HepG2 (cell line): ENCODE results near the gene SEPTIN11. TPM values are rescaled to one million over a fixed set of nuclear protein-coding genes. Genes with fewer than 3 reads are reported as not detected.

Experiments used
- ATAC-seq: fragments of 200-7000 bp; cut with Tn5 transposase; 3 replicates; pipeline ENCODE4 v1.9.1; 2020; ENCODE audit warnings: mild to moderate bottlenecking, moderate library complexity
- BruUV-seq: library from RNA; stranded (reverse); fragments of 400-500 nt; replicated peaks from 2 replicates; lab custom pipeline; 2021; lab: Mats Ljungman, UMichigan
- CTCF ChIA-PET: fragments of 300-600 bp; formaldehyde crosslinking; extraction: SDS; loops from one replicate; lab custom pipeline; 2021; ENCODE audit warnings: low total read pairs, inconsistent platforms, low intra/inter-chr PET ratio; lab: Yijun Ruan, JAX
- POLR2A ChIA-PET: fragments of 350-600 bp; sonication (Branson Sonifier 250); formaldehyde crosslinking; loops from one replicate; lab custom pipeline; 2020; ENCODE audit warnings: antibody characterized with exemption, inconsistent platforms; lab: Yijun Ruan, JAX
- DNase-seq: peaks from one replicate; pipeline ENCODE4 v3.0.0-alpha.2; 2015; ENCODE audit warnings: low spot score
- FAIRE-seq: peaks from 3 replicates; lab custom pipeline; 2011; peaks lifted over from hg19 to GRCh38; lab: Jason Lieb, UNC
- H2AFZ ChIP-seq: one replicate; pipeline ENCODE4 v1.6.1; 2011; ENCODE audit warnings: low read length, inconsistent platforms
- H3K27ac ChIP-seq: fragments of 300-600 bp; 3 replicates; pipeline ENCODE4 v1.8.0; 2011; ENCODE audit warnings: mixed run types, mild to moderate bottlenecking, mixed read lengths, low read length, inconsistent platforms; ENCODE audit not compliant: insufficient read depth; ENCODE audit errors: extremely low read length
- H3K27me3 ChIP-seq, 2 experiments: fragments of 200-600 bp in 1 of 2; 2 replicates in 1 of 2; 3 replicates in 1 of 2; pipeline versions ENCODE4 v1.6.0 to v1.8.0; 2011; ENCODE audit warnings: low read length in 2 of 2, mild to moderate bottlenecking in 2 of 2, moderate library complexity in 2 of 2, inconsistent platforms in 1 of 2; ENCODE audit not compliant: insufficient read depth in 2 of 2, control insufficient read depth in 1 of 2
- H3K36me3 ChIP-seq, 2 experiments: fragments of 200-600 bp in 1 of 2; replicated peaks in 1 of 2; 2 replicates in 1 of 2; 3 replicates in 1 of 2; pipeline versions ENCODE4 v1.5.1 to v1.8.0; 2011; ENCODE audit warnings: low read length in 2 of 2, inconsistent platforms in 1 of 2; ENCODE audit not compliant: insufficient read depth in 2 of 2, control insufficient read depth in 1 of 2
- H3K4me1 ChIP-seq: 2 replicates; pipeline ENCODE4 v1.5.1; 2012; ENCODE audit warnings: low read length, inconsistent platforms; ENCODE audit not compliant: insufficient read depth
- H3K4me2 ChIP-seq: 2 replicates; pipeline ENCODE4 v1.6.0; 2011; ENCODE audit warnings: low read depth, low read length, inconsistent platforms
- H3K4me3 ChIP-seq, 3 experiments: fragments of 200-600 bp in 1 of 3; sonication (generic), shearing (Covaris generic) in 1 of 3; replicated peaks in 1 of 3; 2 replicates each; pipeline ENCODE4 v1.5.1; 2011 to 2016; ENCODE audit warnings: low read length in 3 of 3, inconsistent platforms in 2 of 3, low read depth in 2 of 3, mild to moderate bottlenecking in 2 of 3, control low read depth in 1 of 3, mixed read lengths in 1 of 3; ENCODE audit not compliant: insufficient read depth in 1 of 3
- H3K79me2 ChIP-seq: one replicate; pipeline ENCODE4 v1.6.1; 2011; ENCODE audit warnings: low read length, inconsistent platforms; ENCODE audit not compliant: insufficient read depth
- H3K9ac ChIP-seq: 2 replicates; pipeline ENCODE4 v1.6.0; 2011; ENCODE audit warnings: mild to moderate bottlenecking, low read depth, low read length, inconsistent platforms; ENCODE audit not compliant: insufficient read depth
- H3K9me3 ChIP-seq: 2 replicates; pipeline ENCODE4 v1.5.1; 2012; ENCODE audit warnings: mild to moderate bottlenecking, low read length
- H4K20me1 ChIP-seq: 2 replicates; pipeline ENCODE4 v1.6.0; 2011; ENCODE audit warnings: inconsistent platforms, mild to moderate bottlenecking, low read length, moderate library complexity; ENCODE audit not compliant: insufficient read depth
- CHD2 ChIP-seq: IDR thresholded peaks from 2 replicates; pipeline ENCODE4 v1.6.1; 2011; ENCODE audit warnings: low read depth, low read length, improper control_type of control experiment
- FOXK2 ChIP-seq: fragments of 450-650 bp; IDR thresholded peaks from 2 replicates; pipeline ENCODE4 v1.6.1; 2016
- JARID2 ChIP-seq: sonication (generic); formaldehyde crosslinking; IDR thresholded peaks from 2 replicates; pipeline ENCODE4 v1.8.1; 2023; ENCODE audit warnings: missing genetic modification reagents, inconsistent platforms; ENCODE audit not compliant: insufficient replicate concordance
- MBD4 ChIP-seq: IDR thresholded peaks from 2 replicates; pipeline ENCODE4 v1.6.1; 2012; ENCODE audit warnings: low read length, inconsistent platforms, borderline replicate concordance
- ZBTB40 ChIP-seq, 2 experiments: fragments of 450-650 bp in 1 of 2; sonication (generic) in 1 of 2; formaldehyde crosslinking in 1 of 2; IDR thresholded peaks; 2 replicates each; pipeline versions ENCODE4 v1.6.1 to v1.8.0; 2016 to 2022; ENCODE audit warnings: antibody characterized with exemption in 1 of 2, mild to moderate bottlenecking in 1 of 2, missing genetic modification reagents in 1 of 2
- ZFP62 ChIP-seq: sonication (generic); formaldehyde crosslinking; IDR thresholded peaks from 2 replicates; pipeline ENCODE4 v1.4.0; 2020; ENCODE audit warnings: missing genetic modification reagents
- ZNF234 ChIP-seq: sonication (generic); formaldehyde crosslinking; conservative IDR thresholded peaks from 2 replicates; pipeline ENCODE4 v1.5.1; 2020; ENCODE audit warnings: mild to moderate bottlenecking, missing genetic modification reagents
- ZNF556 ChIP-seq: sonication (generic); formaldehyde crosslinking; IDR thresholded peaks from 2 replicates; pipeline ENCODE4 v1.4.0; 2020; ENCODE audit warnings: mild to moderate bottlenecking, missing genetic modification reagents, borderline replicate concordance
- ZNF589 ChIP-seq: sonication (generic); formaldehyde crosslinking; conservative IDR thresholded peaks from 2 replicates; pipeline ENCODE4 v1.8.0; 2022; ENCODE audit warnings: mild to moderate bottlenecking, moderate library complexity, missing genetic modification reagents
- WGBS: methylation state at CpG from one replicate; pipeline ENCODE4 v1.1.6; 2017; ENCODE audit warnings: low lambda C conversion rate; 5-methylcytosine and 5-hydroxymethylcytosine counted together
- in situ Hi-C: cut with HindIII; loops from 2 replicates; pipeline ENCODE4 v1.10.0; 2017; ENCODE audit warnings: low pct_unique_long_range_greater_than_20kb; ENCODE audit not compliant: extremely low pct_ligation_motif_present
- intact Hi-C: fragments of 100-400 bp; cut with micrococcal nuclease; formaldehyde crosslinking; loops from one replicate; pipeline ENCODE4 v1.10.0; 2022; ENCODE audit not compliant: unreplicated experiment
- polyA plus RNA-seq, 8 experiments: library from polyadenylated mRNA; depleted of rRNA in 3 of 8; stranded (reverse) in 7 of 8; unstranded in 1 of 8; fragments of >200 nt; fragmentation: Illumina TruSeq in 4 of 8; extraction: Trizol in 4 of 8; gene quantifications; 2 replicates each; pipeline versions ENCODE4 v1.2.1 to v1.2.3, GENCODE V29; 2011 to 2016; ENCODE audit warnings: low read depth in 4 of 8, missing spikeins in 1 of 8, mixed read lengths in 1 of 8; ENCODE audit not compliant: insufficient read depth in 1 of 8
- total RNA-seq, 5 experiments: library from RNA; depleted of rRNA; stranded (reverse); fragments of >200 nt; fragmentation: Illumina TruSeq; extraction: Trizol; gene quantifications; 2 replicates each; pipeline ENCODE4 v1.2.3, GENCODE V29; 2016; ENCODE audit warnings: low read depth in 1 of 5
- TF ChIP-seq, protein P1 (sequence below): sonication (generic); formaldehyde crosslinking; IDR thresholded peaks from 2 replicates; pipeline ENCODE4 v1.5.0; 2020; ENCODE audit warnings: missing genetic modification reagents

SEPTIN11 gene
- total and polyA plus RNA-seq, 2 of the 13 experiments (the other 11 are each of a cell fraction or from before 2014, with no cell fraction given): 28.9 to 47.3 TPM

DNA sequence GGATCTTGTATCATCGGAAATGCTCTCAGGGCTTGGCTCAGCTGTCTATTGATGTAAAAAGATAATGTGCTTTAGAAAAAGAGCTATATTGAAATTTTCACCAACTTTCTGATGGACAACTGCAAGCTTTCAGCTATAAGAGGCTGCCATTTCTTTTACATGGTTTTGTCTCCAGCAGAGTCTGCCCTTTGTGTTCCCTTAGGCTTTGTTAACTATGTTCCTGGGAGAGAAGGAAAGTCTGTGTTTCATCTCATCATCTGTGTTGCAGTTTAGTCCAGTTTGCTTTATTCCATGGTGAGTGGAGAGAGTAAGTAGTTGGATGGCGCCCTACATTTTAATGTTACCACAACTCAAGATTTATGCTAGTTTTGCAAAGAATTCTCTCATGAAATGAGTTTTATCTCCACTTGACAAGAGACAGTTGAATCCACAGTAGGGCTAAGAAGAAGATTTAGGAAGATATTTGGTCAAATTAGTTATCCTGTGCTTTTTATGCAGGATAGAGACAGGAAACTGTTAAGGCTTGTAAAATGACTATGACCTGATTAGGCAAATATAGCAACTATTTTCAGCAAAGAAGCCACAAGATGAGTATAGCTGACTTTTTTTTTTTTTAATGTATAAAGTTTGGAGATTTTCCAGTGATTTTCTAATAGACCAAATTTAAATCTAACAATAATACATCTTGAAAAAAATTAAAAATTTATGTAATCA is 16.5 kb downstream of the SEPTIN11 start:
- no peaks in the 10 kb centered on the region for H3K9me3 ChIP-seq
- 98% methylated on average over 2 of the region's 2 CpGs for WGBS
- no peak for DNase-seq
- H4K20me1 ChIP-seq: no peaks in the 10 kb centered on the region
- ChIA-PET CTCF (no interaction called here), POLR2A (no interaction called here)
- BruUV-seq: no TSS peak
- FAIRE-seq: no peak
- intact Hi-C loops: loop anchor here (1.0 kb wide), 1 partner anchor 14 kb away; no protein-coding TSS in a partner anchor
- no peaks in the 10 kb centered on the region for H3K4me1 ChIP-seq
- H3K79me2 ChIP-seq: peaks cover 4% of the 10 kb centered on the region
- ATAC-seq: no peak
- in situ Hi-C loops: no loop called here
- no peak overlapping the region for H3K4me3 ChIP-seq
- H3K4me2 ChIP-seq: no peak overlapping the region
- no peak overlapping the region for H2AFZ ChIP-seq
- H3K36me3 ChIP-seq: no peaks in the 10 kb centered on the region
- H3K27me3 ChIP-seq: no peaks in the 10 kb centered on the region; a peak in 1 of 5 replicates
- H3K9ac ChIP-seq: no peak overlapping the region
- H3K27ac ChIP-seq: no peak overlapping the region
- TF ChIP-seq ZBTB40 (IDR thresholded peaks at IDR 0.05) (no peak), ZBTB40 (CRISPR knock-in tag; IDR thresholded peaks at IDR 0.05) (no peak), JARID2 (no peak), CHD2 (no peak), ZNF589 (CRISPR knock-in tag) (no peak), ZNF234 (CRISPR knock-in tag) (no peak), ZNF556 (no peak), ZFP62 (CRISPR knock-in tag) (no peak), FOXK2 (no peak), MBD4 (no peak)
- TF ChIP-seq, protein P1, sequence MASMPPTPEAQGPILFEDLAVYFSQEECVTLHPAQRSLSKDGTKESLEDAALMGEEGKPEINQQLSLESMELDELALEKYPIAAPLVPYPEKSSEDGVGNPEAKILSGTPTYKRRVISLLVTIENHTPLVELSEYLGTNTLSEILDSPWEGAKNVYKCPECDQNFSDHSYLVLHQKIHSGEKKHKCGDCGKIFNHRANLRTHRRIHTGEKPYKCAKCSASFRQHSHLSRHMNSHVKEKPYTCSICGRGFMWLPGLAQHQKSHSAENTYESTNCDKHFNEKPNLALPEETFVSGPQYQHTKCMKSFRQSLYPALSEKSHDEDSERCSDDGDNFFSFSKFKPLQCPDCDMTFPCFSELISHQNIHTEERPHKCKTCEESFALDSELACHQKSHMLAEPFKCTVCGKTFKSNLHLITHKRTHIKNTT (CRISPR knock-in tag): no peak
